Heart left ventricle (tissue), 16 donors: ENCODE results near the gene ZNF132. TPM values are rescaled to one million over a fixed set of nuclear protein-coding genes. Genes with fewer than 3 reads are reported as not detected.
"Not testable (repeated sequence)": the region's sequence is repeated elsewhere in the genome, so short reads cannot be mapped to it uniquely, and the experiment has no call there.

Experiments
- ATAC-seq, 4 donors: fragments of 200-7000 bp; cut with Tn5 transposase; one replicate each; pipeline ENCODE4 v1.9.1; 2020 to 2022; ENCODE audit warnings: moderate library complexity in 4 of 4, mild to moderate bottlenecking in 3 of 4, moderate number of reproducible peaks in 1 of 4
- DNase-seq, 5 donors: peaks; one replicate each; pipeline ENCODE4 v3.0.0-alpha.2; 2020
- H3K27ac ChIP-seq, 12 donors: fragments of 200-600 bp; sonication (generic) in 4 of 12; one replicate each; pipeline versions ENCODE4 v1.5.0 to v1.8.0; 2016 to 2022; ENCODE audit warnings: mild to moderate bottlenecking in 2 of 12
- H3K27me3 ChIP-seq, 9 donors: fragments of 200-600 bp; sonication (generic) in 2 of 9; one replicate each; pipeline versions ENCODE4 v1.5.1 to v1.8.0; 2016 to 2022; ENCODE audit warnings: mild to moderate bottlenecking in 3 of 9
- H3K36me3 ChIP-seq, 9 donors: fragments of 200-600 bp; sonication (generic) in 2 of 9; one replicate each; pipeline versions ENCODE4 v1.5.0 to v1.8.0; 2018 to 2022; ENCODE audit warnings: mild to moderate bottlenecking in 2 of 9
- H3K4me1 ChIP-seq, 12 donors: fragments of 200-600 bp; sonication (generic) in 4 of 12; one replicate each; pipeline versions ENCODE4 v1.5.0 to v1.8.0; 2016 to 2022; ENCODE audit warnings: mild to moderate bottlenecking in 3 of 12
- H3K4me3 ChIP-seq, 12 donors: fragments of 200-600 bp; sonication (generic) in 4 of 12; one replicate each; pipeline versions ENCODE4 v1.5.0 to v1.8.0; 2017 to 2022; ENCODE audit warnings: mild to moderate bottlenecking in 9 of 12, moderate library complexity in 4 of 12
- H3K9me3 ChIP-seq, 12 donors: fragments of 200-600 bp; sonication (generic) in 4 of 12; one replicate each; pipeline versions ENCODE4 v1.5.0 to v1.8.0; 2016 to 2022; ENCODE audit warnings: mild to moderate bottlenecking in 1 of 12
- CTCF ChIP-seq, 12 donors: fragments of 200-600 bp; sonication (generic) in 4 of 12; IDR thresholded peaks; one replicate each; pipeline versions ENCODE4 v1.5.0 to v1.8.0; 2018 to 2022; ENCODE audit warnings: antibody characterized with exemption in 12 of 12, mild to moderate bottlenecking in 5 of 12
- POLR2A ChIP-seq, 2 donors: fragments of 450-650 bp; IDR thresholded peaks; one replicate each; pipeline ENCODE4 v1.6.1; 2017; ENCODE audit warnings: antibody characterized with exemption in 2 of 2, mild to moderate bottlenecking in 2 of 2, moderate library complexity in 2 of 2
- WGBS, 4 donors: extraction: QIAGEN DNeasy Blood & Tissue Kit in 2 of 4; methylation state at CpG; one replicate each; pipeline versions ENCODE4 v1.1.5 to v1.1.7; 2013 to 2018; 5-methylcytosine and 5-hydroxymethylcytosine counted together
- intact Hi-C, 10 donors: fragments of 100-400 bp; cut with DNase I; formaldehyde crosslinking; loops; one replicate each; pipeline versions ENCODE4 v1.11.1 to v1.14.2; 2022
- polyA plus RNA-seq, 2 donors: library from polyadenylated mRNA; stranded (reverse); fragments of 200-250 nt; gene quantifications; one replicate each; pipeline ENCODE4 v1.2.3, GENCODE V29; 2013
- total RNA-seq, 9 donors: library from RNA; depleted of rRNA in 2 of 9; stranded (reverse); fragments of >200 nt in 2 of 9; fragmentation: NEBNext Ultra II Directional in 3 of 9; extraction: Animal tissue kit (Norgen Biotek cat#: 25700) in 3 of 9; gene quantifications; one replicate each; pipeline versions ENCODE4 v1.1.0 to v1.2.4, GENCODE V29; 2016 to 2023
- donor health status: ischemic (EF 13 %, LVEDD 7.1; RV severe dilation, severe dysfunction).
- donor health status: healthy with polysubstance abuse.
- donor health status: DM: no; HTN: yes; CAD: no.
- donor health status: DM: no; HTN: no; CAD: no.
- donor health status: ischemic (EF 25% LVEDD 6.9; RV normal size, moderate dysfunction).
- donor health status: ischemic (EF 25% LVEDD 5.7; RV mildly dilated, moderate dysfunction).
- donor health status: healthy.
- donor health status: DM: yes; HTN: yes; CAD: no.
- donor health status: ischemic (EF 35%, LVEDD 5.7; RV mildly dilated, moderate dysfunction).
- donor health status: nonischemic (EF 11% LVEDD 7.7; RV severe dilation, severe dysfunction).
- donor health status: DM: yes; HTN: yes; CAD: no.
- donor health status: PGD.
- donor health status: ischemic (EF 29% LVEDD 5.4; RV normal size, mild dysfunction).
- donor health status: nonischemic (EF 23%, LVEDD 6.1; RV moderate dilation, normal function).

ZNF132 gene
- total and polyA plus RNA-seq, 11 donors = 1.7 to 6.7 (median 5.1) TPM

DNA sequence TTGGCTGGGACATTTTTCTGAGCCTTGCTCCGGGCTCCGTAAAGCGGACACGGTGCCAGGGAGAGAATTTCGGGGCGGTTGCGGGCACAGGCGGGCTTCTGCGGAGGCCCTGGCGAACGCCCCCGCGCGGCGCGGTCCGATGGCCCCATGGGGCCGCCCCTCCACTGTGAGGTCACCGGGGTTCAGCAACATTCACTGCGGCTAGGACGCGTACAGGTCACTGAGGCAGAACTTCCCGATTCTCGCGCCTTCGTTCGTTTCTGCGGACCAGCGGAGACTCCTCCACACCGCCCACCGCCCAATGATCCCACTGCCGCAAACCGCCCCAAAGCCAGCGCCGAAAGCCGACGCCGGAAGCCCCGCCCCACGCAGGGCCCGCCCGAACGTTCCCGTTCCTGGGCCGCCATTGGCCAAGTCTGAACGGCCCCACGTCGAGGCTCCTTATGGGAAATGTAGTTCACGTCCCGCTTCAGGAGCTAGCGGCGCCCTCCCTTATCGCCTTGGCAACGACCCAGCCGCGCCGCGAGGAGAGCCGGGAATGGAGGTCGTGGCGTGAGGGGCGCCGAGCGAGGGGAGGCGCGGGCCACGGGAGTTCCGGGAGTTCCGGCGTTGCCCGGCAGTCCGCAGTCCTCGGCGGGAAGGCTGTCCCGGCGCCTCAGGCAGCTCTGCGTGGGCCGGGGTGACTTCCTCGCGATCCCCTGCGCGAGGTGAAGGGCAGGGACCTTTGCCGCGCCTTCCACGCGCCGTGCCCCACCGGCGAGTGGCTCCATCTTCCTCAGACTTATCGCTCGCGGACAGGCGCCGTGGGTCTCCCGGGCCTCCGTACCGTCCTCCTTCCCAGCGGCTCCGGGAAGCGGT lies 31.6 kb downstream of the ZNF132 start, which contains the start of gene ZNF584:
TSS of gene ZNF584 (plus strand) at position 498 of the 858 bp plus-strand sequence. CDS start 499 bp downstream, outside the sequence.
- no peaks in the 10 kb centered on the region for H3K27me3 ChIP-seq
- peaks cover 0 to 8% (median 0%) of the 10 kb centered on the region in 9 donors for H3K36me3 ChIP-seq
- H3K9me3 ChIP-seq = no peaks in the 10 kb centered on the region
- 0 to 1% (median 0%) methylated on average over 34 to 100 of the region's 100 CpGs for WGBS, 4 donors
- peak; percentile 96 to 98 (median 97) for DNase-seq
- peak within 1 kb of the TSS; percentile 84 to 97 (median 92) for H3K27ac ChIP-seq
- peaks cover 0 to 26% (median 22%) of the 10 kb centered on the region in 12 donors for H3K4me1 ChIP-seq
- H3K4me3 ChIP-seq = peak within 1 kb of the TSS; percentile 61 to 99 (median 88)
- ATAC-seq = peak; percentile 97 to 99 (median 98)
- intact Hi-C loops = loop anchor here in 1 of 10 donors (2.0 kb wide), 1 partner anchor 30 kb away; no protein-coding TSS in a partner anchor
- peak in 5 of 12 donors; percentile 12 to 33 (median 24) for TF ChIP-seq CTCF (IDR thresholded peaks at IDR 0.05)
- TF ChIP-seq POLR2A (IDR thresholded peaks at IDR 0.05) = peak; percentile 61 to 95

GRCh38 chr19:58407658-58408151 lies 32.2 kb downstream of the ZNF132 start:
- 11 to 24% (median 15%) methylated on average over 16 to 22 of the region's 22 CpGs for WGBS, 4 donors
- Histone ChIP-seq H3K4me3 (peak overlapping the region; percentile 61 to 99 (median 88)), H3K27me3 (no peaks in the 10 kb centered on the region), H3K36me3 (peaks cover 0 to 8% (median 0%) of the 10 kb centered on the region in 9 donors), H3K9me3 (no peaks in the 10 kb centered on the region), H3K27ac (peak overlapping the region; percentile 79 to 97 (median 92)), H3K4me1 (peaks cover 0 to 26% (median 22%) of the 10 kb centered on the region in 12 donors)
- DNase-seq = no peak
- no peak for TF ChIP-seq POLR2A (IDR thresholded peaks at IDR 0.05)
- TF ChIP-seq CTCF (IDR thresholded peaks at IDR 0.05) = no peak
- peak in 3 of 4 donors; percentile 8 to 24 (median 19) for ATAC-seq
- intact Hi-C loops = loop anchor here in 1 of 10 donors (2.0 kb wide), 1 partner anchor 31 kb away; no protein-coding TSS in a partner anchor

- DNase-seq (no peak), ATAC-seq (no peak)
- peak overlapping the region in 10 of 12 donors; percentile 65 to 99 (median 88) for H3K4me3 ChIP-seq
- H3K36me3 ChIP-seq = peaks cover 0 to 8% (median 0%) of the 10 kb centered on the region in 9 donors
- H3K27ac ChIP-seq = peak overlapping the region in 9 of 12 donors; percentile 89 to 97 (median 93)
- TF ChIP-seq POLR2A (IDR thresholded peaks at IDR 0.05) (no peak), CTCF (IDR thresholded peaks at IDR 0.05) (peak in 6 of 12 donors; percentile 11 to 28 (median 18))
- intact Hi-C loops = no loop called here
- peaks cover 0 to 28% (median 23%) of the 10 kb centered on the region in 12 donors for H3K4me1 ChIP-seq
- H3K27me3 ChIP-seq = no peaks in the 10 kb centered on the region
- WGBS, 4 donors = 66 to 84% (median 72%) methylated on average over 10 of the region's 10 CpGs
- H3K9me3 ChIP-seq = no peaks in the 10 kb centered on the region
Observed at GRCh38 chr19:58406818-58407657, 32.9 kb downstream of the ZNF132 start.

DNA sequence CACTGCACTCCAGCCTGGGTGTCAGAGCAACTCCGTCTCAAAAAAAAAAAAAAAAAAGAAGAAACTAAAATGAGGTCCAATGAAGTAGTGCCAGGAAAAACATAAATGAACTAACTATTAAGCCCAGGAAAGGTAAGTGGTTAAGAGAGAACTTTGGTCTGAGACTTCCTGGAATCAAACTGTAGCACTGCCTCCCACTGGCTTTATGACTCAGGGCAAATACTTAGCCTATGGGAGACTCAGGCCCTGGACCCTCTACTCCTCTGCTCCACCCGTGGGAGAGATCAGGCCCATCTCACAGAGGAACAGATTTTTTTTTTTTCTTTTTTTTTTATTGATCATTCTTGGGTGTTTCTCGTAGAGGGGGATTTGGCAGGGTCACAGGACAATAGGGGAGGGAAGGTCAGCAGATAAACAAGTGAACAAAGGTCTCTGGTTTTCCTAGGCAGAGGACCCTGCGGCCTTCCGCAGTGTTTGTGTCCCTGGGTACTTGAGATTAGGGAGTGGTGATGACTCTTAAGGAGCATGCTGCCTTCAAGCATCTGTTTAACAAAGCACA lies 36.0 kb downstream of the ZNF132 start:
- H3K4me3 ChIP-seq, H3K36me3 ChIP-seq, ATAC-seq, H3K27me3 ChIP-seq, H3K9me3 ChIP-seq, DNase-seq, intact Hi-C loops, H3K27ac ChIP-seq: not testable (repeated sequence)
- peaks cover 3 to 34% (median 23%) of the 10 kb centered on the region in 12 donors for H3K4me1 ChIP-seq
- WGBS, 4 donors = 69 to 87% (median 78%) methylated on average over 5 of the region's 5 CpGs
